Prostate gland (tissue), 2 donors: Measurements from ENCODE around the gene CLEC16A. TPM values are rescaled to one million over a fixed set of nuclear protein-coding genes. Genes with fewer than 3 reads are reported as not detected.

Experiments
- DNase-seq: peaks from one replicate; pipeline ENCODE4 v3.0.0-alpha.2; 2019; ENCODE audit warnings: low spot score
- H3K27ac ChIP-seq, 2 donors: fragments of 200-600 bp; sonication (generic); 2 replicates each; pipeline ENCODE4 v1.5.1; 2017 to 2019
- H3K27me3 ChIP-seq: fragments of 200-600 bp; sonication (generic); replicated peaks from 2 replicates; pipeline ENCODE4 v1.5.1; 2019; ENCODE audit not compliant: insufficient read depth
- H3K36me3 ChIP-seq, 2 donors: fragments of 200-600 bp; sonication (generic); 1 replicate in 1 of 2; 2 replicates in 1 of 2; pipeline versions ENCODE4 v1.5.1 to v1.8.1; 2017 to 2019
- H3K4me1 ChIP-seq: fragments of 200-600 bp; sonication (generic); replicated peaks from 2 replicates; pipeline ENCODE4 v1.5.1; 2019
- H3K4me3 ChIP-seq, 2 donors: fragments of 200-600 bp; sonication (generic); 2 replicates each; pipeline ENCODE4 v1.5.1; 2017 to 2019
- H3K9me3 ChIP-seq: fragments of 200-600 bp; sonication (generic); 2 replicates; pipeline ENCODE4 v1.5.1; 2017
- POLR2A ChIP-seq: fragments of 450-650 bp; IDR thresholded peaks from one replicate; pipeline ENCODE4 v1.6.1; 2016; ENCODE audit warnings: antibody characterized with exemption, mild to moderate bottlenecking
- POLR2AphosphoS5 ChIP-seq: sonication (generic); formaldehyde crosslinking; IDR thresholded peaks from one replicate; pipeline ENCODE4 v1.6.1; 2017; ENCODE audit warnings: antibody characterized with exemption
- WGBS: methylation state at CpG from one replicate; pipeline ENCODE4 v1.1.5; 2018; 5-methylcytosine and 5-hydroxymethylcytosine counted together
- intact Hi-C: fragments of 100-400 bp; cut with DNase I; formaldehyde crosslinking; loops from one replicate; pipeline ENCODE4 v1.14.2; 2022
- total RNA-seq, 2 donors: library from RNA; depleted of rRNA; stranded (reverse); fragments of >200 nt; gene quantifications; one replicate each; pipeline ENCODE4 v1.1.0, GENCODE V29; 2016
- TF ChIP-seq, protein P1 (sequence below), 4 experiments: fragments of 200-600 bp in 2 of 4; fragments of 450-650 bp in 2 of 4; sonication (generic) in 2 of 4; IDR thresholded peaks; 1 replicate in 3 of 4; 2 replicates in 1 of 4; pipeline ENCODE4 v1.5.1; 2016 to 2019; ENCODE audit warnings: antibody characterized with exemption in 4 of 4, mild to moderate bottlenecking in 2 of 4, moderate library complexity in 2 of 4

The CLEC16A gene
- total RNA-seq, 2 donors from 2014 or later, result 26.1 to 52.2 TPM

DNA sequence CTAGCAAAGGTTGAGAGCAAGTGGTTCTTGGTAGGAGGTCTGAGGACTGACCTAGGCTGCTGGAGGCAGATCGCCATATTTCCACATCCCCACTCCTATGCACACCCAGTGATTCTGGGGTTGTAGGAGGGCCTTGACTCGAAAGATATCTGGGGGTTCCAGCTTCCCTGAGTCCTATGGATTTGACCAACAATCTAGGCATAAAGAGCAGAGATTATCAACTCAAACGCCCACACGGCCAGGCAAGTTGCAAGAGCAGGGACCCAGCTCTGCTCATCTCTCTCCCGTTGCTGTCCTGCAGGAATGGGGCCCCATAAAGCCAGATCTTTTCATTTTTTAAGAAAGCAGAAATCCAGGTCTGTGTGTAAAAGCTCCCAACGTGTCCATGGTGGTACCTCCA, 217.1 kb downstream of the CLEC16A start:
- H3K27ac ChIP-seq, result no peak overlapping the region
- intact Hi-C loops, result loop anchor here (5.0 kb wide), 1 partner anchor 54 kb away; no protein-coding TSS in a partner anchor
- WGBS, result 89% methylated on average over 6 of the region's 6 CpGs
- DNase-seq, result no peak
- H3K4me1 ChIP-seq, result no peaks in the 10 kb centered on the region
- no peak overlapping the region for H3K4me3 ChIP-seq
- TF ChIP-seq POLR2AphosphoS5 (no peak), POLR2A (no peak)
- TF ChIP-seq, protein P1, sequence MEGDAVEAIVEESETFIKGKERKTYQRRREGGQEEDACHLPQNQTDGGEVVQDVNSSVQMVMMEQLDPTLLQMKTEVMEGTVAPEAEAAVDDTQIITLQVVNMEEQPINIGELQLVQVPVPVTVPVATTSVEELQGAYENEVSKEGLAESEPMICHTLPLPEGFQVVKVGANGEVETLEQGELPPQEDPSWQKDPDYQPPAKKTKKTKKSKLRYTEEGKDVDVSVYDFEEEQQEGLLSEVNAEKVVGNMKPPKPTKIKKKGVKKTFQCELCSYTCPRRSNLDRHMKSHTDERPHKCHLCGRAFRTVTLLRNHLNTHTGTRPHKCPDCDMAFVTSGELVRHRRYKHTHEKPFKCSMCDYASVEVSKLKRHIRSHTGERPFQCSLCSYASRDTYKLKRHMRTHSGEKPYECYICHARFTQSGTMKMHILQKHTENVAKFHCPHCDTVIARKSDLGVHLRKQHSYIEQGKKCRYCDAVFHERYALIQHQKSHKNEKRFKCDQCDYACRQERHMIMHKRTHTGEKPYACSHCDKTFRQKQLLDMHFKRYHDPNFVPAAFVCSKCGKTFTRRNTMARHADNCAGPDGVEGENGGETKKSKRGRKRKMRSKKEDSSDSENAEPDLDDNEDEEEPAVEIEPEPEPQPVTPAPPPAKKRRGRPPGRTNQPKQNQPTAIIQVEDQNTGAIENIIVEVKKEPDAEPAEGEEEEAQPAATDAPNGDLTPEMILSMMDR (IDR thresholded peaks at IDR 0.05), result no peak
- H3K9me3 ChIP-seq, result no peaks in the 10 kb centered on the region
- H3K36me3 ChIP-seq, result no peaks in the 10 kb centered on the region
- no peaks in the 10 kb centered on the region for H3K27me3 ChIP-seq

DNA sequence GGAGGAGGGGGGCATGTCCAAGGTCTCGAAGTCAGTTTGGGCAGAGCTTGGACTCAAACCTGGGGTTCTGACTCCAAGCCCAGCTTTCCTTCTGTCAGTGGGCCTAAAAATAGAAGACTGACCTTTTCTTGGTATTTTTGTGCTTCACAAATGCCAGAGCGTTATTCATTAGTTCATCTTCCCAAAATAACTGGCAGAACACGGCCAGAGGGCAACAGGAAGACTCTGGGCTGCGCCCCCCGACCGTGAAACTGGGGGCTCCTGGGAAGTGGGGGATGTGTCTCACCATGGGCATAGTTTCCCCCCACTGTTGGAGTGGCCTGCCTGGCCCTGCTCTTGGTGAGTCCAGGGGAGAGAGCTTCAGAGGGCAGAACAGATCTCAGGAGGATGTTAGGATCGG, 217.6 kb downstream of the CLEC16A start:
- intact Hi-C loops, result loop anchor here (5.0 kb wide), 1 partner anchor 55 kb away; no protein-coding TSS in a partner anchor
- H3K27ac ChIP-seq, result no peak overlapping the region
- TF ChIP-seq POLR2AphosphoS5, result no peak
- no peak for TF ChIP-seq POLR2A
- TF ChIP-seq, protein P1 (IDR thresholded peaks at IDR 0.05), result no peak
- 64% methylated on average over 7 of the region's 7 CpGs for WGBS
- DNase-seq, result no peak
- H3K36me3 ChIP-seq, result no peaks in the 10 kb centered on the region
- no peaks in the 10 kb centered on the region for H3K9me3 ChIP-seq
- H3K27me3 ChIP-seq, result no peaks in the 10 kb centered on the region
- H3K4me3 ChIP-seq, result no peak overlapping the region
- no peaks in the 10 kb centered on the region for H3K4me1 ChIP-seq

DNA sequence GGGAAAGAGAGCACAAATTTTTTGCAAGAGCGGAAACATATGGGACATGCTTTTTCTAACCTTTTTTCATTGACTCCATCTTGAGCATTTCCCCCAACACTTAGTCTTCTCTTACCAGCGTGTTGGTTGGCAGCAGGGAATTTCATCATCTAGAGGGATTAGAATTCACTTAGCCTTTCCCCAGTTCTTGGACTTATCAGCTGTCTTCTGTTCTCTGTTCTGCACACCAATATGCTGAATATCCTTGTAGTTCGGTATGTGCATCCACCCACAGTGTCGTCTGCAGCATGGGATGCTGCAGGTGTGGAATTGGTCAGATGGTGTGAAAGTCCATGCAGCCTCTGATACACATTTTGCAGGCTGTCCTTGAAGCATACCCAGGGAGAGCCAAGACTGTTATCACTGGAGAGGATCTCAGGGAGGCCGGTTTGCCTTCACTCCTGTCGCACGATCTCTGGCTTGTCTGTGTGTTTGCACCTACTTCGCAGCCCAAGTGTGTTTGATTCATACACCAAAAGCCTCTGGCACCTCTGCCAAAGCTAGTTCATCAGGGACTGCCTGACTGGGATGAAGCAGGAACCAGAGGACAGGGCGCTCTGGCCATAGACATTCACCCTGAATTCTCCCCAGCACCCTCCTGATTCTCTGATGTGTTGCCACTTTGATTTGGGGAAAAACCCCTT, 218.4 kb downstream of the CLEC16A start:
- intact Hi-C loops, result loop anchor here (5.0 kb wide), 1 partner anchor 55 kb away; no protein-coding TSS in a partner anchor
- TF ChIP-seq POLR2A, result no peak
- no peak for TF ChIP-seq POLR2AphosphoS5
- TF ChIP-seq, protein P1 (IDR thresholded peaks at IDR 0.05), result no peak
- H3K36me3 ChIP-seq, result no peaks in the 10 kb centered on the region
- H3K27me3 ChIP-seq, result no peaks in the 10 kb centered on the region
- no peaks in the 10 kb centered on the region for H3K9me3 ChIP-seq
- no peak overlapping the region for H3K4me3 ChIP-seq
- WGBS, result 45% methylated on average over 9 of the region's 9 CpGs
- DNase-seq, result no peak
- H3K27ac ChIP-seq, result no peak overlapping the region
- H3K4me1 ChIP-seq, result no peaks in the 10 kb centered on the region

DNA sequence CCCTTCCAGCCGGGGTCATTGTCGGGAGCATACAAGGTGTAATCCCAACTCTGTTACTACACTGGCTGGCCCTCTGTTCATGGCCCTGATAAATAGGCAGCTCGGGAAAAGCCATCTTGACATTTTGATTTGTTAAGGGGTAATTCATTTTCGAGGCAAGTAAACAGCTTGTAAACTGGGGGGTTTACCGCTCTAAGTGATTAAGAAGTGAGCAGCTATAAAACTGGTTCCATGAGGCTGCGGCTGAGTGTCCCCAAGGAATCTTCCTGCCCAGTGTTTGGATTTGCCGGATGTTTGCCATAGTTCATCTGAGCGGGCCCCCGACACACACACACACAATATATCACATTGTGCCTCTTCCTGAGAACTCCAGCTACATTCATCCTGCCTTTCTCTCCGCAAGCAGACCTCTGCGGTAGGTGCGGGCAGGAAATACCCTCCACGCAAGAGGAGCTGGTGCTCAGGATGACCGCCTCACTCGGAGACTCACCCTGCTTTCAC, 219.4 kb downstream of the CLEC16A start:
- Histone ChIP-seq H3K9me3 (no peaks in the 10 kb centered on the region), H3K4me3 (no peak overlapping the region), H3K36me3 (no peaks in the 10 kb centered on the region), H3K4me1 (no peaks in the 10 kb centered on the region), H3K27ac (no peak overlapping the region), H3K27me3 (no peaks in the 10 kb centered on the region)
- intact Hi-C loops, result loop anchor here (5.0 kb wide), 1 partner anchor 57 kb away; no protein-coding TSS in a partner anchor
- no peak for TF ChIP-seq POLR2AphosphoS5
- TF ChIP-seq POLR2A, result no peak
- TF ChIP-seq, protein P1 (IDR thresholded peaks at IDR 0.05), result no peak
- 74% methylated on average over 15 of the region's 15 CpGs for WGBS
- DNase-seq, result no peak
